ENCODE measurements around the gene CFAP221. TPM values are rescaled to one million over a fixed set of nuclear protein-coding genes. Genes with fewer than 3 reads are reported as not detected.

The CFAP221 gene
- total RNA-seq, 1 experiment from 2014 or later = not detected

DNA sequence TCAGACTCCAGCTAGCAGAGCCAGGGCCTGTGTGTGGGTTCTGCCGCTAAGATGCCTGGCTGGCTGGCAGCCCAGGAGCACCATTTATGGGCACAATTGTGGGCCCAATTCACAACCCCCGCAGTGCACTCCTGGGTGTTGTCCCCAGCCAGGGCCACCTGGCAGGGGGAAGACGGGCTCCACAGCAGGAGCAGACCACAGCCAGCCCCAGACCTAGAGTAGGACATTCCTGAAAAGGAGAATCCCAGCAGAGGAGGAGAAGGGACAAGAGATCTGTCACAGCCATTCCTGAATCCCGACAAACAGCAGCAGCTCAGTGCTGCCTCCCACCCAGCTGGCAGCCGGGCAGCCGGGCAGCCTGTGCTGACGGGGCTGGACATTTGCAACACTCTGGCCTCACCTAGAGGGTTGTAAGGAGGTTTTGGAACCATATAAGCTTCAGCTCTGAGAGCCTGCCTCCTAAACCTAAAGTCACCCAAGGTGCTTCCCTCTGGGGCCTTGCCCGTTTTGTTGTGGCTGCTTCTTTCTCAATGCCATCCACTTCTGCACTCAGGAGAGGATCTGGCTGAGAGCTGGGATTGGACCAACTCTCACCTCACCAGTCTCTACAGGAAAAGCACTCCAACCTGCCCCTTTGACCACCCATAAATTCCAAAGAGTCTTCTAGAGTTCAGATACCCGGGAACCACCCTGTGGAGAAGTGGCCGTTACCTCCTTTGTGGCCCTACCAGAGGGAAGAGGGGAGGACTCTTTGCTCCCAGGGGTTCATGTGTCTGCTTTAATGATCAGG lies 130.7 kb downstream of the CFAP221 start:
- Histone ChIP-seq H3K9me3 (replicated peaks) (no peaks in the 10 kb centered on the region; the same call in 1 of the 2 replicates), H3K4me3 (no peak overlapping the region), H3K27me3 (replicated peaks) (no peaks in the 10 kb centered on the region), H3K36me3 (no peaks in the 10 kb centered on the region), H3K4me1 (replicated peaks) (peaks cover 5% of the 10 kb centered on the region), H3K27ac (no peak overlapping the region)
- peak in 1 of 2 experiments; percentile 9 for DNase-seq (ENCODE audit: low read depth in 1 of 2, low spot score in 2 of 2)

DNA sequence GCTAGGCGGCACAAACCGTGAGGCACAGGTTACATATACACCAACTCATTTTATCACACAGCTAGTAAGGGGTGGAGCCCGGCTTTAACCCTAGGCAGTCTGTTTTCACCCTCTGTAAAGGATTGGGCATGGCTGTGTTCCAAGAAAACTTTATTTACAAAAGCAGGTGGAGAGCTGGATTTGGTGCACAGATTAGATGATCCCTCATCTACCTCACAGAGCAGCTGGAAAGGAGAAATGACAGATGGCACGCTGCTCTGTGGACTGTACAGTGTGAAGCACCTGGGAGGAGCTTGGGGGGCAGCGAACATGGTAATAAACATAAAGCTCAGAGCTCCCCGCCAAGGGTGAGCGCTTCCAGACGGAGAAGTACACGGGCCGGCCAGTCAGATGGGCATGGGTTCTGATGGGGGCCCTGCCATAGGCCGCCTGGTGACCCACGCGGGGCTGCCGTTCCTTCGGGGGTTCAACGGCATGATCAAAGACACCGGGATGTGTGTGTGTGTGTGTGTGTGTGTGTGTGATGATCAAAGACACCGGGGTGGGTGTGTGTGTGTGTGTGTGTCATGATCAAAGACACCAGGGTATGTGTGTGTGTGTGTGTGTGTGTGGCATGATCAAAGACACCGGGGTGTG lies 133.9 kb downstream of the CFAP221 start:
- Histone ChIP-seq H3K4me3 (no peak overlapping the region), H3K27ac (no peak overlapping the region), H3K4me1 (replicated peaks) (peaks cover 8% of the 10 kb centered on the region), H3K9me3 (replicated peaks) (no peaks in the 10 kb centered on the region; the same call in 1 of the 2 replicates), H3K27me3 (replicated peaks) (no peaks in the 10 kb centered on the region), H3K36me3 (peaks cover 10% of the 10 kb centered on the region; the same call in 1 of the 2 replicates)
- DNase-seq (ENCODE audit: low read depth in 1 of 2, low spot score in 2 of 2) = no peak

DNA sequence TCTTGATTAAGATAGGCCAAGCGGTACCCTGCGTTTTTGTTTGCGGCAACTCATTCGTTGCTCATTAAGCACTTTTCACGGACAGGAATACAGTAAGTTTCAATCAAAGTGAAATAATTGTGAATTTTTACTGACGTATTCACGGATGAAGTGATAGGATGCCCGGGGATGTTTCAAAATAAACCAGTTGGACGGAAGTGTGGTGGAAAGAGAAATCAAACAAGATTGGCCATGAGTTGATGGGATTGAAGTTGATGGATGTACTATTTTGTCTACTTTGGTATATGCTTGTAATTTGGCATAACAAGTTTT lies 135.2 kb downstream of the CFAP221 start:
- H3K4me1 ChIP-seq (replicated peaks) = peaks cover 8% of the 10 kb centered on the region
- H3K27me3 ChIP-seq (replicated peaks) = no peaks in the 10 kb centered on the region
- no peak overlapping the region for H3K27ac ChIP-seq
- peak overlapping the region; percentile 80 for H3K4me3 ChIP-seq
- peaks cover 10% of the 10 kb centered on the region; the same call in 1 of the 2 replicates for H3K36me3 ChIP-seq
- DNase-seq (ENCODE audit: low read depth in 1 of 2, low spot score in 2 of 2) = no peak
- no peaks in the 10 kb centered on the region; the same call in 1 of the 2 replicates for H3K9me3 ChIP-seq (replicated peaks)

DNA sequence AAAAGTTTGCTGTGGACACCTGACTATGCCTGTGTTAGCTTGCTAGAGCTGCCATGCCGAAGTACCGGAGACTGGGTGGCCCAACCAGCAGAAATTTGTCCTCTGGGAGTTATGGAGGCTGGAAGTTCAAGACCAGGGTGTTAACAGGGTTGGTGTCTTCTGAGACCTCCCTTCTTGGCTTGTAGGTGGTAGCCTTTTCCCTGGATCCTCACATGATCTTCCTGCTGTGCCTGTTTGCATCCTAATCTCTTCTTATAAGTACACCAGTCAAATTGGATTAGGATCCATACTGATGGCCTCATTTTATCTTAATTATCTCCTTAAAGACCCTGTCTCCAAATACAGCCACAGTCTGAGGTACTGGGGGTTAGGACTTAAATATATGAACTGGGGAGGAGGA lies 135.6 kb downstream of the CFAP221 start:
- Histone ChIP-seq H3K27me3 (replicated peaks) (no peaks in the 10 kb centered on the region), H3K36me3 (peaks cover 10% of the 10 kb centered on the region; the same call in 1 of the 2 replicates), H3K27ac (no peak overlapping the region), H3K4me3 (peak overlapping the region; percentile 80), H3K9me3 (replicated peaks) (no peaks in the 10 kb centered on the region; the same call in 1 of the 2 replicates), H3K4me1 (replicated peaks) (peaks cover 8% of the 10 kb centered on the region)
- no peak for DNase-seq (ENCODE audit: low read depth in 1 of 2, low spot score in 2 of 2)

DNA sequence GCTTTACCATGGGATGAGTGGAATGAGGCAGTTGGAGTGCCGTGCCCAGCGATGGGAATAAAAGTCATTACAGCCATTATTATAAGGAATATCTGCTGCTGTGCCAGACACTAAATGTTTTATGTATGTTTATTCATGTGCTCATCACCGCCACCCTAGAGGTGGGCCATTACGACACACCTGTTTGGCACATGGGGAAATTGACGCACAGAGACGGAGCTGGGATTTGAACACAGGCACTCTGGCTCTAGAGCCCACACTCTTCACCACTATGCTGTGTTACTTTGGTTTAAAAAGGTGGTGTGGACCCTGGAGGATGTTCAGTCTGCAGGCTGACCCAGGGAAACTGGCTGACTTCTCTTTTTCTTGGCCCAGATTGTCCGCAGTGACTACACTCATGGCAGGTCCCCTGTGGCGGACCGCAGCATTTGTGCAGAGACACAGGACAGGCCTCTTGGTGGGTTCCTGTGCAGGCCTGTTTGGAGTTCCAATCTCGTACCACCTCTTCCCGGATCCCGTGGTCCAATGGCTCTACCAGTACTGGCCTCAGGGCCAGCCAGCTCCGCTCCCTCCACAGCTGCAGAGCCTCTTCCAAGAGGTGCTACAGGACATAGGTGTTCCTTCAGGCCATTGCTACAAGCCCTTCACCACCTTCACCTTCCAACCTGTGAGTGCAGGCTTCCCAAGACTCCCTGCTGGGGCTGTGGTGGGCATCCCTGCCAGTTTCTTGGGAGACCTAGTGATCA lies 136.4 kb downstream of the CFAP221 start:
- Histone ChIP-seq H3K9me3 (replicated peaks) (no peaks in the 10 kb centered on the region; the same call in 1 of the 2 replicates), H3K4me1 (replicated peaks) (peaks cover 8% of the 10 kb centered on the region), H3K27me3 (replicated peaks) (no peaks in the 10 kb centered on the region), H3K27ac (no peak overlapping the region), H3K36me3 (peaks cover 10% of the 10 kb centered on the region; the same call in 1 of the 2 replicates), H3K4me3 (no peak overlapping the region)
- no peak for DNase-seq (ENCODE audit: low read depth in 1 of 2, low spot score in 2 of 2)

DNA sequence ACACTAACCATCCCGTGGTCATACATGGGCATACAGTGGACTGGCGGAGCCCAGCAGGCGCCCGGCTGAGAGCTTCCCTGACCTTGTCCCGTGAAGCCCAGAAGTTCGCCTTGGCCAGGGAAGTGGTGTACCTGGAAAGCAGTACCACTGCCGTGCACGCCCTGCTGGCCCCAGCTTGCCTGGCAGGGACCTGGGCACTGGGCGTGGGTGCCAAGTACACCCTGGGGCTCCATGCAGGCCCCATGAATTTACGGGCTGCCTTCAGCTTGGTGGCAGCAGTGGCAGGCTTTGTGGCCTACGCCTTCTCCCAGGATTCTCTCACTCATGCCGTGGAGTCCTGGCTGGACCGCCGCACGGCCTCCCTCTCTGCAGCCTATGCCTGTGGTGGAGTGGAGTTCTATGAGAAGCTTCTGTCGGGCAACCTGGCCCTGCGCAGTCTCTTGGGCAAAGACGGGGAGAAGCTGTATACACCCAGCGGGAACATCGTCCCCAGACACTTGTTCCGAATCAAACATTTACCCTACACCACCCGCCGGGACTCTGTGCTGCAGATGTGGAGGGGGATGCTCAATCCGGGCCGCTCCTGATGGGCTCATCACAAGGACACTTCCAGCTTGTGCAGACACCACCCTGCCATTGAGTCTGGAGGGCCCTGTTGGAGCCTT lies 137.1 kb downstream of the CFAP221 start:
- Histone ChIP-seq H3K4me1 (replicated peaks) (peaks cover 8% of the 10 kb centered on the region), H3K9me3 (replicated peaks) (no peaks in the 10 kb centered on the region; the same call in 1 of the 2 replicates), H3K4me3 (no peak overlapping the region), H3K27me3 (replicated peaks) (no peaks in the 10 kb centered on the region), H3K36me3 (peaks cover 10% of the 10 kb centered on the region; the same call in 1 of the 2 replicates), H3K27ac (no peak overlapping the region)
- DNase-seq (ENCODE audit: low read depth in 1 of 2, low spot score in 2 of 2) = no peak

DNA sequence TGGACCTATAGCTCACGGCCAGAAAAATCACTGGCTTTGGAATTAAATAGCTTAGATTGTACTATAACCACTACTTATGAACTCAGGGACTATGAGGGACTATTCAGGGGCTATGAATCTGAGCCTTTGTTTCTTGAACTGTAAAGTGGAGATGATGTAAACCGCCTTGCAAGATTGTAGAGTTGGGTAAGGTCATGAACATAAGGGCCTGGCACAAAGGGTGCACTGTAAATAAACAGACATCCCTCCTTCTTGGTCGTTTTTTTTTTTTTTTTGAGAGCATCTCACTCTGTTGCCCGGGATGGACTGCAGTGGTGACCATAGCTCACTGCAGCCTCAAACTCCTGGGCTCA lies 137.6 kb downstream of the CFAP221 start:
- peaks cover 10% of the 10 kb centered on the region; the same call in 1 of the 2 replicates for H3K36me3 ChIP-seq
- no peak overlapping the region for H3K27ac ChIP-seq
- DNase-seq (ENCODE audit: low read depth in 1 of 2, low spot score in 2 of 2) = no peak
- no peaks in the 10 kb centered on the region; the same call in 1 of the 2 replicates for H3K9me3 ChIP-seq (replicated peaks)
- H3K4me1 ChIP-seq (replicated peaks) = peaks cover 8% of the 10 kb centered on the region
- H3K27me3 ChIP-seq (replicated peaks) = no peaks in the 10 kb centered on the region
- no peak overlapping the region for H3K4me3 ChIP-seq

DNA sequence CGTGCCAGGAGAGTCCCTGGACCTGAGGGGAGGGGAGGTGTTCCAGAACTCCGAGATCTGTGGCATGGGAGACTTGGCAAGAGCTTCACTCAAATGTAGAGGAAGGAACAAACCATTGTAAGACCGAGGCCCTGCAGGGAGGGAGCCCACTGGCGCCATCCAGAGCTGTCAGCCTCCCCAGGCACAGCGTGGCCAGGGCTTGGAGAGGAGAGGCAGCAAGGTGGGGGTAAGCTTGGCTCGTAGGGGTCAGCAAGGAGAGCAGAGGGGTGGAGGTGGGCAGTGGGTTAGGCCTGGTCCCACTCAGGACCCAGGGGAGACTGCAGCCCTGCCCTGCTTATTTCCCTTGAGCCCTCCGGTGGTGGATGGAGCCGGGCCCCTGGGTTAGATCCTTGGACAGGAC lies 138.3 kb downstream of the CFAP221 start:
- Histone ChIP-seq H3K36me3 (peaks cover 10% of the 10 kb centered on the region; the same call in 1 of the 2 replicates), H3K9me3 (replicated peaks) (no peaks in the 10 kb centered on the region; the same call in 1 of the 2 replicates), H3K27me3 (replicated peaks) (no peaks in the 10 kb centered on the region), H3K4me1 (replicated peaks) (peaks cover 8% of the 10 kb centered on the region), H3K4me3 (no peak overlapping the region), H3K27ac (no peak overlapping the region)
- DNase-seq (ENCODE audit: low read depth in 1 of 2, low spot score in 2 of 2) = no peak

DNA sequence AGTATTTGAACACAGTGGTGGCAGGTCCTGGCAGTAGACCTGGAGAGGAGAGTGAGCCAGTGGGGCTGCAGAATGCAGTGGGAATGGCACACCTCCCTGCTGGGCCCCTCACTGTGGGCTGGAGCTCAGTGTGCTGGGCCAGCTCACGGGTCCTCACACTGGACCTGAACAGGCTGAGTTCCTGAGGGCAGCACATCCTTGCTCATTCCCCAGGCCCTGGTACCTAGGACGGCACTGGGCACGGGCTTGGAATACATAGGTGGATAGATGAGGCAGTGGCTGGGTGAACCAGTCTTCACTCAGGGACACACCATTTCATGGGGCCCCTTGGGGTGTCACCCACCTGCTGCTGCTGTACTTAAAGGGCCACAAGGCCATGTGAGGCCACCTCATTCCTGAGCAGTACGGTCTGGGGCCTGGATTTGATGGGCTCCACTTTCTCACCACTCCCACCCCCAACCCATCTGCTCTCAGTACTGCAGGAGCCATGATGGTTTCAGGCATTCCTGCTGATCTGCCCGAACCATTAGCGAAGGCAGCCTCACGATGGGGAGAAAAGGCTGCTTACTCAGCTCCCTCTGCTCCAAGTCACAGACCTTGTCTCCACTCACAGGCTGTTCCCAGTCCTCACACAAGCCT lies 138.9 kb downstream of the CFAP221 start:
- H3K36me3 ChIP-seq = peaks cover 10% of the 10 kb centered on the region; the same call in 1 of the 2 replicates
- no peak overlapping the region for H3K4me3 ChIP-seq
- H3K27ac ChIP-seq = no peak overlapping the region
- DNase-seq (ENCODE audit: low read depth in 1 of 2, low spot score in 2 of 2) = no peak
- H3K27me3 ChIP-seq (replicated peaks) = no peaks in the 10 kb centered on the region
- H3K4me1 ChIP-seq (replicated peaks) = peaks cover 8% of the 10 kb centered on the region
- no peaks in the 10 kb centered on the region; the same call in 1 of the 2 replicates for H3K9me3 ChIP-seq (replicated peaks)

DNA sequence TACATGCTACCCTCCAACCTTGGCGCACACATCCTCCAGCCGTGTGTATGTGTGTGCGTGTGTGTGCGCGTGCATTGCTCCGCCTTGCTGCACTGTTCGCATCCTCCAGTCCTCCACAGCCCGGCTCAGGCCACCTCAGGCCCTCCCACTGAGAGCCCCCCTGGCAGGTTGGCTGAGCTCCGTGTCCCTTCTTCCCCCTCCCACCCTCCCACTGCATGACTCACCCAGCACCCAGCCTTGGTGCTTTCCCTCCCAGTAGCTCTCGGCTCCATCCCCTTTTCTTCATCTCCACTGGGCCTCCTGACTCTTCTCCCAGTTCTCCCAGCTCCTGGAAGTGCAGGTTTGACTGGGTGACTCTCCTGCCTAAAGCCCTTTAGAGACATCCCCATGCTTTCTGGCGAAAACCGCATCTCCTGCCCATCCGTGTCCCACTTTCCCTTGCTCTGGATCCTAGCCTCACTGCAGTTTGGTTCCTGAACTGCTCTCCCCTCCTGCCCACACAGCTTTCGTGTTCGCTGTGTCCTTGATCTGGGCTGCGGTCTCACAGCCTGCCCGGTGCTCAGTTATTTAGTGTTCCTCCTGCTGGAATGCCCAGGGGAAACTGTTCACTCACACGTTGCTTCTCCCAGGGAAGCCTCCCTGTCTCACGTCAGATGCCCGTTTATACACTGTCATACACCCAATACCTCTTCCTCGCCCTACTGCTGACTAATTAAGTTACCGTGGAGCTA lies 139.6 kb downstream of the CFAP221 start:
- DNase-seq (ENCODE audit: low read depth in 1 of 2, low spot score in 2 of 2) = no peak
- no peak overlapping the region for H3K4me3 ChIP-seq
- H3K27ac ChIP-seq = no peak overlapping the region
- peaks cover 8% of the 10 kb centered on the region for H3K4me1 ChIP-seq (replicated peaks)
- no peaks in the 10 kb centered on the region; the same call in 1 of the 2 replicates for H3K9me3 ChIP-seq (replicated peaks)
- peaks cover 10% of the 10 kb centered on the region; the same call in 1 of the 2 replicates for H3K36me3 ChIP-seq
- no peaks in the 10 kb centered on the region for H3K27me3 ChIP-seq (replicated peaks)

DNA sequence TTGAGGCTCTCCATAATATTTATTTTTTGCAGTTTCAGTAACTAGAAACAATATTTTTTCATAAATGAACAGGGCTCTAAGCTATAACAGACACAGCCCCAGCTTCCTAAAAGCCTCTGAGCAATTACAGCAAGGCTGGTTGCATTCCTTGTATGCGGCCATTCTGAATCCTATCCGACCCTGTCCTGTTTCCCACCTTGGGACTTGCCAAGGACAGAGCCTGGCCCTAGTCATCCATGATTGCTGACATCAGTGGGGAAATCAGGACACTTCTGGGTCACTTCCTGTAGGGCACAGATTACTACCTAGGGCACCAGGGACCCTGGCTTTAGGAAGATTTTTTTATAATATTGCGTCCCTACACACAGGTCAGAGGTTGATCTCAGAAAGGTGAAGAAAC lies 140.3 kb downstream of the CFAP221 start:
- DNase-seq (ENCODE audit: low read depth in 1 of 2, low spot score in 2 of 2) = no peak
- peaks cover 8% of the 10 kb centered on the region for H3K4me1 ChIP-seq (replicated peaks)
- no peak overlapping the region for H3K4me3 ChIP-seq
- H3K27ac ChIP-seq = no peak overlapping the region
- H3K36me3 ChIP-seq = peaks cover 10% of the 10 kb centered on the region; the same call in 1 of the 2 replicates
- no peaks in the 10 kb centered on the region for H3K27me3 ChIP-seq (replicated peaks)
- no peaks in the 10 kb centered on the region for H3K9me3 ChIP-seq (replicated peaks)

DNA sequence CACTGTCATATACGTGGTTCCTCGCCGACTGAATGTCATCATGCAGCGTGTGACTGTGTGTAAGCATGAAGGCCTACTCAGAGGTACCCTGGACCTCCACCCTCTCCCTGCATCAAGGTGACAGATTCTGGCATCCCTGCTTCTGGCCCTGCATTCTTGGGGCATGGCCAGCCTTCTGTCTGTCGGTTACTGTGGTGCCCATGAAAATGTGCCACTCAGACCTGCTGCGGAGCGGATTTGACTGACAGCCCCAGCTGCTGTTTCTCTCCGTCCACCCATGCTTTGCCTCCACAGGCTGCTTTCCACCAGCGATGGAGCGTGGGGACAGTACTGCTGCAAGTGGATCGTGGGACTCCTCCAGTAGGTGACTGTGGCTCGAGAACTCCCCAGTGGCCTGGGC lies 144.4 kb downstream of the CFAP221 start:
- no peaks in the 10 kb centered on the region for H3K27me3 ChIP-seq (replicated peaks)
- no peak overlapping the region for H3K4me3 ChIP-seq
- H3K4me1 ChIP-seq (replicated peaks) = no peaks in the 10 kb centered on the region
- H3K27ac ChIP-seq = no peak overlapping the region
- no peaks in the 10 kb centered on the region for H3K36me3 ChIP-seq
- H3K9me3 ChIP-seq (replicated peaks) = no peaks in the 10 kb centered on the region
- DNase-seq (ENCODE audit: low read depth in 1 of 2, low spot score in 2 of 2) = no peak

Measured in SJSA1 (cell line).